H9 (cell line): Measurements from ENCODE around the gene CDC25B. TPM values are rescaled to one million over a fixed set of nuclear protein-coding genes. Genes with fewer than 3 reads are reported as not detected.

Source experiments
- DNase-seq: peaks from one replicate; pipeline ENCODE4 v3.0.0-alpha.2; 2017
- H2AFZ ChIP-seq: one replicate; pipeline ENCODE4 v1.6.1; 2013; ENCODE audit warnings: mild to moderate bottlenecking, low read length, control low read depth, moderate library complexity
- H2AK5ac ChIP-seq: 2 replicates; pipeline ENCODE4 v1.6.1; 2013; ENCODE audit warnings: low read length, control low read depth, mixed read lengths; ENCODE audit not compliant: insufficient read length
- H2BK120ac ChIP-seq: one replicate; pipeline ENCODE4 v1.6.1; 2013; ENCODE audit warnings: low read depth, mild to moderate bottlenecking, low read length, control low read depth, inconsistent platforms; ENCODE audit not compliant: poor library complexity, severe bottlenecking
- H2BK12ac ChIP-seq: 2 replicates; pipeline ENCODE4 v1.6.1; 2013; ENCODE audit warnings: low read length, control low read depth, mixed read lengths, low read depth; ENCODE audit not compliant: insufficient read length
- H2BK15ac ChIP-seq: 2 replicates; pipeline ENCODE4 v1.6.1; 2013; ENCODE audit warnings: low read depth, low read length, control low read depth
- H2BK20ac ChIP-seq: one replicate; pipeline ENCODE4 v1.6.1; 2013; ENCODE audit warnings: low read depth, mild to moderate bottlenecking, low read length, control low read depth, inconsistent platforms; ENCODE audit not compliant: poor library complexity, severe bottlenecking
- H2BK5ac ChIP-seq: 2 replicates; pipeline ENCODE4 v1.6.1; 2013; ENCODE audit warnings: low read length, control low read depth, mixed read lengths; ENCODE audit not compliant: insufficient read length
- H3K14ac ChIP-seq: 2 replicates; pipeline ENCODE4 v1.6.1; 2013; ENCODE audit warnings: low read length, control low read depth; ENCODE audit not compliant: insufficient read depth
- H3K18ac ChIP-seq: 2 replicates; pipeline ENCODE4 v1.6.1; 2013; ENCODE audit warnings: low read depth, mild to moderate bottlenecking, mixed read lengths, low read length, control low read depth; ENCODE audit not compliant: insufficient read length
- H3K23ac ChIP-seq: 2 replicates; pipeline ENCODE4 v1.6.1; 2013; ENCODE audit warnings: low read length, control low read depth, mixed read lengths, low read depth; ENCODE audit not compliant: insufficient read length
- H3K23me2 ChIP-seq: 2 replicates; pipeline ENCODE4 v1.6.1; 2013; ENCODE audit warnings: low read depth, mild to moderate bottlenecking, mixed read lengths, low read length, control low read depth; ENCODE audit not compliant: insufficient read length, poor library complexity, severe bottlenecking
- H3K27ac ChIP-seq: 2 replicates; pipeline ENCODE4 v1.5.1; 2013; ENCODE audit warnings: low read length, control low read depth, mixed read lengths, low read depth; ENCODE audit not compliant: insufficient read length
- H3K27me3 ChIP-seq: 2 replicates; pipeline ENCODE4 v1.6.1; 2013; ENCODE audit warnings: low read length, control low read depth, inconsistent platforms; ENCODE audit not compliant: insufficient read depth
- H3K4ac ChIP-seq: 2 replicates; pipeline ENCODE4 v1.6.1; 2013; ENCODE audit warnings: low read depth, mild to moderate bottlenecking, control low read depth, inconsistent platforms, low read length, moderate library complexity
- H3K4me1 ChIP-seq: 2 replicates; pipeline ENCODE4 v1.6.1; 2013; ENCODE audit warnings: low read length, control low read depth, inconsistent platforms; ENCODE audit not compliant: insufficient read depth
- H3K4me2 ChIP-seq: 2 replicates; pipeline ENCODE4 v1.6.1; 2013; ENCODE audit warnings: low read length, control low read depth, mixed read lengths; ENCODE audit not compliant: insufficient read length, insufficient read depth
- H3K56ac ChIP-seq: 2 replicates; pipeline ENCODE4 v1.6.1; 2013; ENCODE audit warnings: low read depth, mild to moderate bottlenecking, mixed read lengths, low read length, control low read depth; ENCODE audit not compliant: insufficient read length
- H3K79me1 ChIP-seq: 2 replicates; pipeline ENCODE4 v1.6.1; 2013; ENCODE audit warnings: low read depth, mild to moderate bottlenecking, moderate library complexity, low read length, control low read depth, inconsistent platforms; ENCODE audit not compliant: insufficient read depth, poor library complexity, severe bottlenecking
- H3K79me2 ChIP-seq: 2 replicates; pipeline ENCODE4 v1.6.1; 2013; ENCODE audit warnings: low read length, control low read depth, inconsistent platforms; ENCODE audit not compliant: insufficient read depth
- H3K9ac ChIP-seq: 2 replicates; pipeline ENCODE4 v1.6.1; 2013; ENCODE audit warnings: low read length, control low read depth, mixed read lengths; ENCODE audit not compliant: insufficient read length; ENCODE audit errors: extremely low read depth
- H3K9me3 ChIP-seq: one replicate; pipeline ENCODE4 v1.6.1; 2013; ENCODE audit warnings: low read depth, low read length, inconsistent platforms; ENCODE audit not compliant: control insufficient read depth
- H3T11ph ChIP-seq: one replicate; pipeline ENCODE4 v1.6.1; 2013; ENCODE audit warnings: mild to moderate bottlenecking, low read length, control low read depth, inconsistent platforms
- H4K20me1 ChIP-seq: one replicate; pipeline ENCODE4 v1.6.1; 2013; ENCODE audit not compliant: control insufficient read depth, insufficient read length, insufficient read depth
- H4K5ac ChIP-seq: 2 replicates; pipeline ENCODE4 v1.6.1; 2013; ENCODE audit warnings: low read depth, mild to moderate bottlenecking, mixed read lengths, low read length, control low read depth; ENCODE audit not compliant: insufficient read length
- H4K8ac ChIP-seq: replicated peaks from 2 replicates; pipeline ENCODE4 v1.6.1; 2013; ENCODE audit warnings: low read length, control low read depth, mixed read lengths, low read depth; ENCODE audit not compliant: insufficient read length
- H4K91ac ChIP-seq: 2 replicates; pipeline ENCODE4 v1.6.1; 2013; ENCODE audit warnings: low read depth, mild to moderate bottlenecking, moderate library complexity, mixed read lengths, low read length, control low read depth; ENCODE audit not compliant: insufficient read length
- H3K27ac Mint-ChIP-seq, 3 experiments: 2 replicates in 2 of 3; 3 replicates in 1 of 3; pipeline ENCODE4 v1.8.0; 2020 to 2021; ENCODE audit warnings: mixed read lengths in 3 of 3, mild to moderate bottlenecking in 1 of 3, moderate library complexity in 1 of 3
- H3K27me3 Mint-ChIP-seq: 2 replicates; pipeline ENCODE4 v1.8.0; 2021; ENCODE audit warnings: low read depth, mild to moderate bottlenecking, moderate library complexity, mixed read lengths
- H3K36me3 Mint-ChIP-seq, 3 experiments: 2 replicates in 2 of 3; 3 replicates in 1 of 3; pipeline ENCODE4 v1.8.0; 2020 to 2021; ENCODE audit warnings: low read depth in 3 of 3, mixed read lengths in 3 of 3; ENCODE audit not compliant: insufficient read depth in 1 of 3
- H3K4me1 Mint-ChIP-seq, 2 experiments: 2 replicates each; pipeline ENCODE4 v1.8.0; 2020; ENCODE audit warnings: mixed read lengths in 2 of 2
- H3K4me3 Mint-ChIP-seq, 2 experiments: 2 replicates in 1 of 2; 3 replicates in 1 of 2; pipeline ENCODE4 v1.8.0; 2020 to 2021; ENCODE audit warnings: mild to moderate bottlenecking in 2 of 2, mixed read lengths in 2 of 2, moderate library complexity in 1 of 2
- H3K9me3 Mint-ChIP-seq, 2 experiments: 2 replicates in 1 of 2; 3 replicates in 1 of 2; pipeline ENCODE4 v1.8.0; 2020; ENCODE audit warnings: mild to moderate bottlenecking in 2 of 2, mixed read lengths in 2 of 2, moderate library complexity in 1 of 2
- WGBS: extraction: QIAGEN DNeasy Blood & Tissue Kit; methylation state at CpG from one replicate; pipeline ENCODE4 v1.1.7; 2013; ENCODE audit warnings: missing lambda C conversion rate, low lambda C conversion rate, mixed read lengths; ENCODE audit not compliant: insufficient read length; ENCODE audit errors: extremely low coverage; 5-methylcytosine and 5-hydroxymethylcytosine counted together
- total RNA-seq: library from RNA; stranded (reverse); gene quantifications from 2 replicates; pipeline ENCODE4 v1.2.1, GENCODE V29; 2021
- TF ChIP-seq, protein P1 (sequence below): fragments of 200-600 bp; sonication (generic); conservative IDR thresholded peaks from 3 replicates; pipeline ENCODE4 v1.8.0; 2021; ENCODE audit warnings: antibody characterized with exemption, mild to moderate bottlenecking

Gene CDC25B
- total RNA-seq, 1 experiment from 2014 or later, result 24.0 TPM

DNA sequence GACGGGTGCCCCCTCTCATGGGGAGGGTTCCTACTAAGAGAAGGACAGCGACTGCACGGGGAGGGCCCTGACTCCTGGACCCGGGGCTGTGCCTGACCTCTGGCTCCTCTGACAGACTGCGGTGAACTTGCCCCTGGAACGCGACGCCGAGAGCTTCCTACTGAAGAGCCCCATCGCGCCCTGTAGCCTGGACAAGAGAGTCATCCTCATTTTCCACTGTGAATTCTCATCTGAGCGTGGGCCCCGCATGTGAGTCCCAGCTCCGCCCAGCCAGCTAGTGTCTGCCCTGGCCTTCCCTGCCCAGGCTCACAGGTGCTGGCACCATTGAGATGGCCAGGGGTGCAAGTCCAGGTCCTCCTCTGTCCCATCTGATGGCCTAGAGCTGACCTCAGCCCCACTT is 7.2 kb downstream of the CDC25B start:
- Mint-ChIP-seq H3K4me3 (no peak overlapping the region; a peak in 1 of 5 replicates), H3K27ac (no peak overlapping the region), H3K9me3 (no peaks in the 10 kb centered on the region), H3K27me3 (peaks cover 2% of the 10 kb centered on the region), H3K4me1 (peaks cover 40 to 58% of the 10 kb centered on the region in 2 experiments), H3K36me3 (peaks cover 32 to 55% (median 47%) of the 10 kb centered on the region in 3 experiments)
- H2AFZ ChIP-seq, result no peak overlapping the region
- peaks cover 3% of the 10 kb centered on the region for H3K4me1 ChIP-seq
- no peaks in the 10 kb centered on the region for H3K79me2 ChIP-seq
- no peak overlapping the region for H2AK5ac ChIP-seq
- H3K4me2 ChIP-seq, result no peak overlapping the region
- H2BK20ac ChIP-seq, result no peak overlapping the region
- H3K23ac ChIP-seq, result no peak overlapping the region
- H3K14ac ChIP-seq, result no peak overlapping the region
- H3K9ac ChIP-seq, result no peak overlapping the region
- no peak overlapping the region for H3K56ac ChIP-seq
- no peaks in the 10 kb centered on the region for H3K79me1 ChIP-seq
- no peak overlapping the region for H2BK15ac ChIP-seq
- no peak overlapping the region for H3K18ac ChIP-seq
- DNase-seq, result no peak
- no CpG with 5 or more reads among the region's 14 CpGs for WGBS
- no peak overlapping the region for H4K5ac ChIP-seq
- TF ChIP-seq, protein P1, sequence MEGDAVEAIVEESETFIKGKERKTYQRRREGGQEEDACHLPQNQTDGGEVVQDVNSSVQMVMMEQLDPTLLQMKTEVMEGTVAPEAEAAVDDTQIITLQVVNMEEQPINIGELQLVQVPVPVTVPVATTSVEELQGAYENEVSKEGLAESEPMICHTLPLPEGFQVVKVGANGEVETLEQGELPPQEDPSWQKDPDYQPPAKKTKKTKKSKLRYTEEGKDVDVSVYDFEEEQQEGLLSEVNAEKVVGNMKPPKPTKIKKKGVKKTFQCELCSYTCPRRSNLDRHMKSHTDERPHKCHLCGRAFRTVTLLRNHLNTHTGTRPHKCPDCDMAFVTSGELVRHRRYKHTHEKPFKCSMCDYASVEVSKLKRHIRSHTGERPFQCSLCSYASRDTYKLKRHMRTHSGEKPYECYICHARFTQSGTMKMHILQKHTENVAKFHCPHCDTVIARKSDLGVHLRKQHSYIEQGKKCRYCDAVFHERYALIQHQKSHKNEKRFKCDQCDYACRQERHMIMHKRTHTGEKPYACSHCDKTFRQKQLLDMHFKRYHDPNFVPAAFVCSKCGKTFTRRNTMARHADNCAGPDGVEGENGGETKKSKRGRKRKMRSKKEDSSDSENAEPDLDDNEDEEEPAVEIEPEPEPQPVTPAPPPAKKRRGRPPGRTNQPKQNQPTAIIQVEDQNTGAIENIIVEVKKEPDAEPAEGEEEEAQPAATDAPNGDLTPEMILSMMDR, result no peak
- no peak overlapping the region for H4K91ac ChIP-seq
- no peak overlapping the region for H2BK5ac ChIP-seq
- no peak overlapping the region for H4K8ac ChIP-seq
- H3K23me2 ChIP-seq, result peaks cover 8% of the 10 kb centered on the region
- no peak overlapping the region for H2BK120ac ChIP-seq
- no peak overlapping the region for H2BK12ac ChIP-seq
- no peaks in the 10 kb centered on the region for H3K27me3 ChIP-seq
- no peak overlapping the region for H3K27ac ChIP-seq
- H3K9me3 ChIP-seq, result no peaks in the 10 kb centered on the region
- no peak overlapping the region for H3T11ph ChIP-seq
- H3K4ac ChIP-seq, result no peak overlapping the region
- H4K20me1 ChIP-seq, result no peaks in the 10 kb centered on the region
